Skeletal muscle tissue (tissue), 4 donors: ENCODE data around the gene CYP1A1. TPM values are rescaled to one million over a fixed set of nuclear protein-coding genes. Genes with fewer than 3 reads are reported as not detected.

Source experiments
- H3K27ac ChIP-seq: one replicate; pipeline ENCODE4 v1.7.0; 2013; ENCODE audit warnings: mild to moderate bottlenecking, low read depth, low read length, inconsistent platforms
- H3K27me3 ChIP-seq, 3 donors: one replicate each; pipeline ENCODE4 v1.7.0; 2013; ENCODE audit warnings: low read length in 3 of 3; ENCODE audit not compliant: control insufficient read depth in 3 of 3, insufficient read depth in 3 of 3
- H3K36me3 ChIP-seq, 3 donors: one replicate each; pipeline ENCODE4 v1.7.0; 2013; ENCODE audit warnings: low read length in 3 of 3; ENCODE audit not compliant: control insufficient read depth in 3 of 3, insufficient read depth in 3 of 3
- H3K4me1 ChIP-seq, 3 donors: one replicate each; pipeline ENCODE4 v1.7.0; 2013; ENCODE audit warnings: low read length in 3 of 3, mild to moderate bottlenecking in 3 of 3; ENCODE audit not compliant: control insufficient read depth in 3 of 3, insufficient read depth in 3 of 3
- H3K4me3 ChIP-seq, 3 donors: one replicate each; pipeline ENCODE4 v1.7.0; 2013; ENCODE audit warnings: low read length in 3 of 3
- H3K9ac ChIP-seq, 3 donors: one replicate each; pipeline ENCODE4 v1.7.0; 2013; ENCODE audit warnings: low read length in 3 of 3, mild to moderate bottlenecking in 3 of 3, moderate library complexity in 2 of 3, low read depth in 1 of 3
- H3K9me3 ChIP-seq, 3 donors: one replicate each; pipeline ENCODE4 v1.7.0; 2013; ENCODE audit warnings: low read length in 3 of 3; ENCODE audit not compliant: control insufficient read depth in 3 of 3
- total RNA-seq: library from RNA; depleted of rRNA; stranded (reverse); fragments of >200 nt; gene quantifications from one replicate; pipeline ENCODE4 v1.2.3, GENCODE V29; 2014
- donor health status: Osteomylitis.

CYP1A1 gene
- total RNA-seq, 1 donor from 2014 or later, result not detected

GRCh38 chr15:74763416-74763815 lies 38.1 kb upstream of the CYP1A1 start:
- Histone ChIP-seq H3K4me1 (peaks cover 0 to 15% (median 0%) of the 10 kb centered on the region in 3 donors), H3K9me3 (no peaks in the 10 kb centered on the region), H3K4me3 (no peak overlapping the region), H3K9ac (peak overlapping the region in 1 of 3 donors; percentile 25), H3K36me3 (no peaks in the 10 kb centered on the region), H3K27ac (no peak overlapping the region), H3K27me3 (peaks cover 5 to 16% (median 11%) of the 10 kb centered on the region in 3 donors)

DNA sequence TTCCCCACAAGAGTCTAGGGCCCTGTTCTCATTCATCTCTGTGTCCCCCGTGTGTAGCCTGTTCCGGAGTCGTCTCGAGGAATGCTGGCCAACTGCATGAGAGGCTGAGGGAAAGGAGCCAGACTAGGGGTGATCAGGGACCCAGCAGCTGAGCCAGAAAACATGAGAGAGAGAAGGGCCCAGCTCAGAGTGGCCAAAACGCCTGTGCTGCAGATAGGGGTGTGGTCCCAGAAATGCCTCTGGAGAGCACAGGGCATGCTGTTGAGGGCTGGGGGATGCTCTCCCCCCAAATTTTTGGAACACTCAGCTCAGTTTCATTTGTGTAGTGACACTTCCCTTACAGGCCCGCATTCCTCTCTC lies 37.4 kb upstream of the CYP1A1 start:
- no peaks in the 10 kb centered on the region for H3K9me3 ChIP-seq
- H3K4me3 ChIP-seq, result no peak overlapping the region
- H3K9ac ChIP-seq, result no peak overlapping the region
- H3K27me3 ChIP-seq, result peaks cover 0 to 11% (median 10%) of the 10 kb centered on the region in 3 donors
- H3K27ac ChIP-seq, result no peak overlapping the region
- H3K4me1 ChIP-seq, result peaks cover 0 to 12% (median 0%) of the 10 kb centered on the region in 3 donors
- no peaks in the 10 kb centered on the region for H3K36me3 ChIP-seq

DNA sequence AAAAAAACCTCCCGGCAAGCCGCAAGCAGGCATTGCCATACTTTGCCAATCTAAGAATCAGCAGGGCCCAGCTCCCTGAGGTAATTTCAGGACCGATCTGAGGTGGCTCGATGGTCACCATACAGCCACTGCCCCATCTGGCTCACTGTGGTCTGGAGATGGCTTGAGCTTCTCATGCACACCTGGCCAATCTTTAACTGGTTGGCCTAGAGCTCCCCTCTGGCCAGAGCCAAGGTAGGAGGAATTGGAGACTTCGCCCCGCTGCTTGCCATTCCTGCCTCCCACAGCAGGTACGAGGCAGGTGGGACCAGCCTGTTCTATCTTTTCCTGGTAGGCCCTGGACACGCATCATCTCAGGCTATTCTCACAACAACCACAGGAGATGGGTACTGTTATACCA lies 33.4 kb upstream of the CYP1A1 start:
- Histone ChIP-seq H3K36me3 (no peaks in the 10 kb centered on the region), H3K9ac (no peak overlapping the region), H3K4me1 (peaks cover 0 to 12% (median 0%) of the 10 kb centered on the region in 3 donors), H3K4me3 (no peak overlapping the region), H3K9me3 (no peaks in the 10 kb centered on the region), H3K27me3 (peaks cover 0 to 10% (median 8%) of the 10 kb centered on the region in 3 donors), H3K27ac (no peak overlapping the region)

- Histone ChIP-seq H3K4me1 (no peaks in the 10 kb centered on the region), H3K4me3 (no peak overlapping the region), H3K9ac (no peak overlapping the region), H3K27ac (no peak overlapping the region), H3K9me3 (no peaks in the 10 kb centered on the region), H3K27me3 (peaks cover 0 to 11% (median 5%) of the 10 kb centered on the region in 3 donors), H3K36me3 (no peaks in the 10 kb centered on the region)
Measured at GRCh38 chr15:74754593-74755215, 29.4 kb upstream of the CYP1A1 start.

- Histone ChIP-seq H3K4me1 (no peaks in the 10 kb centered on the region), H3K9me3 (no peaks in the 10 kb centered on the region)
Measured at GRCh38 chr15:74752531-74752930, 27.2 kb upstream of the CYP1A1 start.

GRCh38 chr15:74752011-74752410 lies 26.7 kb upstream of the CYP1A1 start:
- H3K9me3 ChIP-seq, result no peaks in the 10 kb centered on the region
- H3K4me3 ChIP-seq, result no peak overlapping the region
- no peaks in the 10 kb centered on the region for H3K4me1 ChIP-seq
- peaks cover 0 to 11% (median 0%) of the 10 kb centered on the region in 3 donors for H3K27me3 ChIP-seq
- H3K9ac ChIP-seq, result no peak overlapping the region
- no peak overlapping the region for H3K27ac ChIP-seq
- no peaks in the 10 kb centered on the region for H3K36me3 ChIP-seq

More at GRCh38 chr15:74752531-74752930, 27.2 kb upstream of the CYP1A1 start:
- peaks cover 0 to 11% (median 0%) of the 10 kb centered on the region in 3 donors for H3K27me3 ChIP-seq
- H3K4me3 ChIP-seq, result no peak overlapping the region
- H3K9ac ChIP-seq, result no peak overlapping the region
- H3K36me3 ChIP-seq, result no peaks in the 10 kb centered on the region
- H3K27ac ChIP-seq, result no peak overlapping the region

DNA sequence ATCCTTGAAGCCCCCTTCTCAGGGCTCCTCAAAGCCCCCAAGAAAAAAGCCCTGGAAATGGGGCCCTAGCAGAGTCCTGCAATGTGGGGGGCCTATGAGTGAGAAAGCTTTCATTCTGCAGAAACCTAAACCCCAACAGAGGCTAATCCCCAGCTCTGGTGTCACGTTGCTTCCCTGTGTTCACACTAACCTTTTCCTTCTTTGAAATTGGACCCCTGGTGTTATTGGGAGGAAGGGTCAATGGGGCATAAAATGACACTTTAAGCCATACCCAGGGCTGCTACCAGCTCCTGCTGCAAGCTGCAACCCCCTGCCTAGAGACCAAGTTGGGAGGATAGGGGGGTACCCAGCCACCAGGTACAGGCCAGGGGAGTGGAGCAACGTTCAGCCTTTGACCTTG lies 25.4 kb upstream of the CYP1A1 start:
- H3K9me3 ChIP-seq, result no peaks in the 10 kb centered on the region
- H3K4me1 ChIP-seq, result no peaks in the 10 kb centered on the region
- H3K36me3 ChIP-seq, result no peaks in the 10 kb centered on the region
- H3K9ac ChIP-seq, result no peak overlapping the region
- H3K4me3 ChIP-seq, result no peak overlapping the region
- H3K27ac ChIP-seq, result no peak overlapping the region
- H3K27me3 ChIP-seq, result peaks cover 0 to 11% (median 0%) of the 10 kb centered on the region in 3 donors

GRCh38 chr15:74749832-74750231 lies 24.5 kb upstream of the CYP1A1 start:
- Histone ChIP-seq H3K9ac (no peak overlapping the region), H3K4me1 (no peaks in the 10 kb centered on the region), H3K4me3 (no peak overlapping the region), H3K9me3 (no peaks in the 10 kb centered on the region), H3K27ac (no peak overlapping the region), H3K36me3 (no peaks in the 10 kb centered on the region), H3K27me3 (peaks cover 0 to 11% (median 0%) of the 10 kb centered on the region in 3 donors)

DNA sequence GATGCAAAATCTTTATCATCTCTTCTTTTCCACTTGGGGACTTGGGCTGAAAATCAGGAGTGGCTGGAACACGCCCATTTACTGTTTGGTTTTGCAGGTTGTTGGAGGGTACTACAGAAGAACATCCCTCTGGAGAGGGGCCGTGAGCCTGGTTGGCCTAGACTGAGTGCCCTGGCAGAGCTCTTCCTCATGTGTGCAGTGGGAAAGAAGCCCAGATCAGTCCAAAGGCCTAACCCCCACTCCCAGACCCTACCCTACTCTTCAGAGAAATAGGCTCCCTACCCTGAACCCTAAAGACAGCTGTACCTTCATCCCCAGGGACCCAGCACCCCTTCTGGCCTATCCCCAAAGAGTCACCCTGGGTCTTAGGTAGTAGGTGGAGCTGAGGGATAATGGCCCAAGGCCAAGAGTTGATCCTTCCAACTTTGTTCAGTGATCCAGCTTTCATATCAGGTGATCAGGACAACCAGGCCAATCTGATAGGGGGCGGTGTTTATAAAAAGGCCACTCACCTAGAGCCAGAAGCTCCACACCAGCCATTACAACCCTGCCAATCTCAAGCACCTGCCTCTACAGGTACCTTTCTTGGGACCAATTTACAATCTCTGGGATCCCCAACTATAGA lies 23.1 kb upstream of the CYP1A1 start, which contains the start of gene CYP1A2:
TSS of gene CYP1A2 (plus strand) at position 524 of the 625 bp plus-strand sequence. CDS start 894 bp downstream, outside the sequence.
- H3K4me3 ChIP-seq, result no peak within 1 kb of the TSS
- peaks cover 0 to 7% (median 0%) of the 10 kb centered on the region in 3 donors for H3K27me3 ChIP-seq
- no peaks in the 10 kb centered on the region for H3K36me3 ChIP-seq
- H3K27ac ChIP-seq, result no peak within 1 kb of the TSS
- H3K9me3 ChIP-seq, result no peaks in the 10 kb centered on the region
- no peaks in the 10 kb centered on the region for H3K4me1 ChIP-seq
- no peak within 1 kb of the TSS for H3K9ac ChIP-seq

DNA sequence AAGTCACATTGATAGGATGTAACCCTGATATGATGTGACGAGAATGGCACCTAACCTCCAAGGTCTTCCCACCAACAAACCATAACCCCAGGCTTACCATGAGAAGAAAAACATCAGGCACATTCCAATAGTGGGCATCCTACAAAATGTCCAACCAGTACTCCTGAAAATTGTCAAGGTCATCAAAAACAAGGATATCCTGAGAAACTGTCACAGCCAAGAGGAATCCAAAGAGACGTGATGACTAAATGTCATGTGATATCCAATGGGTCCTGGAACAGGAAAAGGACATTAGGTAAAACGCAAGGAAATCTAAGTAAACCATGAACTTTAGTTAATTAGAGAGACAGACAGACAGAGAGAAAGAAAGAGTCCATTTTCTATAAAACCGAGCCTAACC lies 21.1 kb upstream of the CYP1A1 start:
- no peak overlapping the region for H3K4me3 ChIP-seq
- H3K27me3 ChIP-seq, result no peaks in the 10 kb centered on the region
- no peak overlapping the region for H3K9ac ChIP-seq
- H3K27ac ChIP-seq, result no peak overlapping the region
- no peaks in the 10 kb centered on the region for H3K4me1 ChIP-seq
- H3K36me3 ChIP-seq, result no peaks in the 10 kb centered on the region
- peaks cover 0 to 4% (median 0%) of the 10 kb centered on the region in 3 donors for H3K9me3 ChIP-seq
